HuH-7 (cell line): ENCODE measurements around the gene RBX1.
"Not testable (repeated sequence)": the region's sequence is repeated elsewhere in the genome, so short reads cannot be mapped to it uniquely, and the experiment has no call there.

Source experiments
- DNase-seq: peaks from one replicate; pipeline ENCODE4 v3.0.0; 2011; ENCODE audit warnings: low spot score

Gene RBX1

GRCh38 chr22:40950962-40951794 is at the start of gene RBX1:
Gene RBX1 (plus strand): TSS chr22:40951378. CDS start chr22:40951399, 21 bp downstream.
- DNase-seq, result peak; percentile 98

- DNase-seq, result no peak
Observed at GRCh38 chr22:40904101-40904500, 47.1 kb upstream of the RBX1 start.

GRCh38 chr22:40908895-40909294 is 42.3 kb upstream of the RBX1 start:
- DNase-seq, result no peak

GRCh38 chr22:40911772-40912171 is 39.4 kb upstream of the RBX1 start:
- no peak for DNase-seq

- DNase-seq, result not testable (repeated sequence)
Observed at GRCh38 chr22:40912987-40913386, 38.2 kb upstream of the RBX1 start.

GRCh38 chr22:40919446-40919845 is 31.7 kb upstream of the RBX1 start:
- no peak for DNase-seq

- DNase-seq, result no peak
Observed at GRCh38 chr22:40920526-40920925, 30.7 kb upstream of the RBX1 start.

- peak; percentile 30 for DNase-seq
Observed at GRCh38 chr22:40922484-40923303, 28.5 kb upstream of the RBX1 start.

GRCh38 chr22:40928657-40929056 is 22.5 kb upstream of the RBX1 start:
- DNase-seq, result no peak

GRCh38 chr22:40932396-40932795 is 18.8 kb upstream of the RBX1 start:
- no peak for DNase-seq

GRCh38 chr22:40939202-40939601 is 12.0 kb upstream of the RBX1 start:
- no peak for DNase-seq

GRCh38 chr22:40951795-40952605 is 822 bp downstream of the RBX1 start:
- no peak for DNase-seq

GRCh38 chr22:40953471-40953870 is 2.3 kb downstream of the RBX1 start:
- DNase-seq, result no peak

- DNase-seq, result no peak
Observed at GRCh38 chr22:40954113-40954512, 2.9 kb downstream of the RBX1 start.

GRCh38 chr22:40955571-40955970 is 4.4 kb downstream of the RBX1 start:
- DNase-seq, result no peak

- DNase-seq, result no peak
Observed at GRCh38 chr22:40957601-40958000, 6.4 kb downstream of the RBX1 start.

- no peak for DNase-seq
Observed at GRCh38 chr22:40958299-40958698, 7.1 kb downstream of the RBX1 start.

GRCh38 chr22:40960145-40960544 is 9.0 kb downstream of the RBX1 start:
- DNase-seq, result no peak

GRCh38 chr22:40965936-40966725 is 15.0 kb downstream of the RBX1 start:
- DNase-seq, result no peak

- DNase-seq, result no peak
Observed at GRCh38 chr22:40966726-40967085, 15.5 kb downstream of the RBX1 start.

- DNase-seq, result no peak
Observed at GRCh38 chr22:40967111-40967760, 16.1 kb downstream of the RBX1 start.
